NCI-H524 (cell line): ENCODE measurements around the gene ABHD3.
"Not testable (repeated sequence)": the region's sequence is repeated elsewhere in the genome, so short reads cannot be mapped to it uniquely, and the experiment has no call there.

Experiments
- DNase-seq, 2 experiments: peaks; one replicate each; lab custom pipeline; 2025; lab: John Stamatoyannopoulos, UW

Gene ABHD3

DNA sequence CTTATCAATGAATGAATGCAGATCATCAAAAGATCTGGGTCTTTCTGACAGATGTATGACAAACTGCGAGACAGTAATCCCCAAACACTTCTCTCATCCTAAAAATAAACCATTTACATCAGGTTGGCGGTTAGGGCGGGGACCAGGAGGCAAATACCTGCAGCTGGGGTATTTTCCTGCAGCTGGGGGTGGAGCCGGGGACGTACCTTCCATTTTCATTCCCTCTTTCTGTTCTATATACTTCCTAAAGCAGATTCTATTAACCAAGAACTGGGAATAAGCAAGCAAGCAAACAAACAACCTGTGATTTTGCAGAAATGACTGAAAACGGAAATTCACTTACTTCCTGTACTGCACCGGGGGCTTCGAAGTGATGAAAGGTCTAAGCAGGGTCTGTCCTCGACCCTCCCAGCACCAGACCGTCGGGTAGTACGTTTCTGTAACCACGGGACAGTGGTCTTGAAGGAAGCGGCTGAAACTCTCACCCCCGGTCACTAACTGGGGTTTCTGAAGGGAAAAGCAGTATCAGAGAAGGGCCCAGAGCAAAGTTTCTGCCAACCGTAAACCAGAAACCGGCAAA lies 1.2 kb downstream of the ABHD3 start:
- DNase-seq = peak in 1 of 2 experiments; percentile 10

DNA sequence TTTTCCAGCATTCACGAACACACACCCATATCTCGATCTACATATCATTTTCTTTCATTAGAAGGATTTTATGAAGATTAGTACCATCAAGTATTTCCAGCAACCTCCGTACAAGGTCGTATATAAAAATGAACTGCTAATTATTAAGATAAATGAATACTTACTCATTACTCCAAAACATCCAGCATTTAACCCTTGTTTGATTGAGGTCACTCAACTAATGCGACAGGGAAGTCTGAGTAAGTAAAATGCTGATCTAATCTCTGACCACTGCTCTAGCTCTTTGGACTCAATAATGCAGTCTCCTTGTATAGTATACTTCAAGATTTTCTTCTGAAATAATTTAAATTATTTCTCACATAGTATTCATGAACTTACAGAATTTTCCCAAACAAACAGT lies 2.0 kb downstream of the ABHD3 start:
- DNase-seq = no peak

DNA sequence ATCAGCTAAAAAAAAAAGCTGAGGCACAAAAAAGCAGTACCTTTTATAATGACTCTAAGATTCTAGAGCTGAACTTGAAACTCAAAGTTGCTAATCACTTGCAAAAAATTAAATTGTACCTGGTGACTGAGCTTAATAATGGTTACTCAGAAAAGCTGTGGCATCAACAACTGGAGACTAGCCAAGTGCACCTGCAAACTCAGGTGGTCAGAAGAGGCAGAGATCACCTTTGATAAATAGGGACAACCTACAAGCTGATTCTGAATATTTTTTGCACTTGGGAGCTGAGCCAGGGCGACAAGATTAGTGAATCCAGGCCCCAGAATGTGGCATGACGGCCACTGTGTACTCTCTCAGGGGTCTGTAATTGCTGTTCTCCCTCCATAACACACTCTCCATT lies 3.0 kb downstream of the ABHD3 start:
- DNase-seq = no peak

DNA sequence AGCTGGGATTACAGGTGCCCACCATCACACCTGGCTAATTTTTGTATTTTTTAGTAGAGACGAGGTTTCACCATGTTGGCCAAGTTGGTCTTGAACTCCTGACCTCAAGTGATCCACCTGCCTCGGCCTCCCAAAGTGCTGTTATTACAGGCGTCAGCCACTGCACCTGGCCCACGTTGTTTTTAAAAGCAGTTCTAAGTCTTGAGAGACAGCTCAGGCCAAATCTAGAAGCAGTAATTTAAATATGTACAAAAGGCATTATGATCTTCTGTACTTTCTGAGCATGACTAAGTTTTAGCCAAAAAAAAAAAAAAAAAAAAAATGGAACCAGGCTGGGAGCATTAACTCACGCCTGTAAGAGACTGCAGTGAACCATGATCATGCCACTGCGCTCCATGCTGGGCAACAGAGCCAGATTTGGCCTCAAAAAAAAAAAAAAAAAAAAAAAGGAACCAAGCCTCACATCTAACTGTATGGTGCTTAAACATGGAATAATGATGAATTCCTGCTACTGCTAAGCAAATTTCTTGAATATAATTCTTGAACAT lies 4.0 kb downstream of the ABHD3 start:
- no peak for DNase-seq

DNA sequence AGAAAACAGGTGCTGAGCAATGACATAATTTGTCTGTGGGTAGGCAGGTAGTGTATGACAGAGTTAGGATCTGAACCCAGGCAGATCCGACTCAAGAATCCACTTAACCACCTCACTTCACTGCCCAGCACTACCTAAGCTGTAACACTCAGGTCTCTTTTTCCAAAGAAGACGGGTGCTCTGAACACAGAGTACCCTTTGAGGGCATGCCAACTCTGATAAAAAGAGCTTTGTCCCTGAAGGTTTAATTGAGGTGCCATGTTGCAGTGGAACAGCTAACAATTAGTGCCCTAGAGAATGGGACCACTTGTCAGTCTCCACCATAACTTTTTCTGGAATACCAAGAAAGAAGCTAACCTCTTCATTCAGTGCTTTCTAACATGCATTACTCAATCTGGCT lies 11.3 kb downstream of the ABHD3 start:
- DNase-seq = no peak

DNA sequence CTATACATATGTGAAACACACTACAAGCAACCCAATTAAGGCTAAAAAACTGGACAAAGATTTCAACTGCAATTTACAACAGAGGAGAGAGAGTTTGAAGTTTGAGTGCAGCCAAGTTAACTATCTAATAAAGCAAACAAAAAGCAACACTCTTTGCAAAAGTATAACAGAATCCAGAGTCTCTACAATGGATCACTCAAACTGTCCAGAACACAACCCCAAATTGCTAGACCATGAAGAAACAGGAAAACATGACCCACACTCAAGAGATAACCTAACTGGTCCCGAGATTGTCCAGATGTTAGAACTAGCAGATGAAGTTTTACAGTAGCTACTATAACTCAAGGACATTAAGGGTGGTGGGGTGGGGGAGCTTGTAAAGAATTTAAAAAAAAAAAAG lies 14.8 kb downstream of the ABHD3 start:
- no peak for DNase-seq

DNA sequence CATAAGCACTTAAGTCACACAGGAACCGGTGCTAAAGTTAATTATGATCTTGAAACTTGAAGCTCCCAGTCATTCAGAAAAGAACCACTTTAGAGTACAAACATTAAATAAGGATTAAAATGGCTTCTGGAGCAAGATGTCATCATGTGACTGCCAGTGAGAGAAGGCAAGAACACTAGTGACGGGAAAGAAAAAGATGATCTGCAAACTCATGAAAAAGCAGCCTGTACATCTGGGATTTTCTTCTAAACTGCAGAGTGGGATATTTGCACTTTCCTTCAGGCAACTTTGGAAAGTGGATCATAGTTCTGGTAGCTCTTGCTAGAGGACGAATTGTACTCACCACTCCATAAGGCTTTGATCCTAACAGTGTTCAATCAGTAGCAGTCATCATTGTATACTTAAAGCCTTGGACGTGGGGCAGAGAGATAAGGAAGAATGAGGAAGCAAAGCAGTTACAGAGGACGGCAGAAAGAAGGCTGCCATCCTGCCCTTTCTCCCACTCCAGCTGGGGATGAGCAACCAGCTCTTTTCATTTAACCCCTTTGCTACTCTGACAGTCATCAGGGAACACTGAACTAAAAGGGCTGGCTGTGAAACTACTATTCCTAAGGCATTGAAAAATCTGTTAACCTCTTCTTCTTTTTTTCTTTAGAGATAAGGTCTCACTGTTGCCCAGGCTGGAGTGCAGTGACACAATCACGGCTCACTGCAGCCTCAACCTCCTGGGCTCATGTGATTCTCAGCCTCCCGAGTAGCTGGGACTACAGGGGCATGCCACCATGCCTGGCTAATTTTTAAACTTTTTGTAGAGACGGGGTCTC lies 18.1 kb downstream of the ABHD3 start:
- peak in 1 of 2 experiments; percentile 43 for DNase-seq

DNA sequence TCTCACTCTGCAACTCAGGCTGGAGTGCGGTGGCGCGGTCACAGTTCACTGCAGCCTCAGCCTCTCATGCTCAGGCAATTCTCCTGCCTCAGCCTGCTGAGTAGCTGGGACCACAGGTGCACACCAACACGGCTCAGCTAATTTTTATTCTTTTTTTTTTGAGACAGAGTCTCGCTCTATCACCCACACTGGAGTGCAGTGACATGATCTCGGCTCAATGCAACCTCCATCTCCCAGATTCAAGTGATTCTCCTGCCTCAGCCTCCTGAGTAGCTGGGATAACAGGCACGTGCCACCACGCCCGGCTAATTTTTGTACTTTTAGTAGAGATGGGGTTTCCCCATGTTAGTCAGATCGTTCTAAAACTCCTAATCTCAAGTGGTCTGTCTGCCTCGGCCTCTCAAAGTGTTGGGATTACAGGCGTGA lies 19.0 kb downstream of the ABHD3 start:
- not testable (repeated sequence) for DNase-seq

DNA sequence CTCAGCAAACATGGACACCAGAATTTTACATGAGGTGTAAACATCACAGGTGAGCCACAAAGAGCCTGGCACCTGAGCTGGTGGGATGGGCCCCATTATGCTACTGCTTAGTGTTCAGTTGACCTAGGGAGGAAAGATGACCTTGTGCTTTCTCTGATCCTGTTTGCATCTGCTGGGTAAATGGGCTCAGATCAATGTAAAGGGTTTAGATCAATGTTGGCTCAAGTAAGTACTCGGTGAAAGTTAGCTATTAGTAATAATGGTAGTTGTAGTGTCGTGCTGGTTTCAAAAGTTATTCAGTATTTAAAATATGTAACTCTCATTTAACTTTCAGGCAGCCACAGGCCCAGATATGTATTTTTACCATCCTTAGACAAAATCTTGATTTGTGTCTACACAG lies 19.8 kb downstream of the ABHD3 start:
- no peak for DNase-seq

DNA sequence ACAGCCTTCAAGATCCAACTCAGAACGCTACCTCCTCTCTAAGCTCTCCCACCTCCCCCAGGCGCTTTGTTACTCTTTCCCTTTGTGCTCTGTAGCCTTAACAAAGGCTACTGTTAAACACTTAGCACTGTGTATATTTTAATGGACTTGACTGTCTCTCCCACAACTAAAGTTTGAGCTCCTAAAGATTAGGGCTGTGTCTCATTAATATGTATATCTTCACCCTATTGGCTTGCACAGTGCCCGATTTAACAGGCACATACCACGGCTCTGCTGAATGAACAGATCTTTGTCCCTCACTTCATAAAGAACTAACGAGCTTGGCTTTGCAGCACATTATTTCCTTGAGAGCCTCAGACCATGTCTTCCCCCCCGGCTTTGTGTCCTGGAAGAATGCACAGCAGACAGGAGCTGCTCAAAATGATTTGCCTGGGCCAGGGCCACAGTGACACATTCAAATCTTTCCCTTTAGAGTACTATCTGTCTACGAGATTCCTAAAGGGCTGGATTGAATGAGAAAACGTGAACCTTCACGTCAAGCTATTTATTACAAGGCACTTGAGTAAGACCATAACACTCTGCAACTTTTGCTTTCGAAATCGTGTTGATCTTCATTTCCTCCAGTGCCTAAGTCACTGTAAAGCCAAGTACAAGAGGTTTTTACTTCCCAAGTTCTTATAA lies 22.1 kb downstream of the ABHD3 start:
- DNase-seq = no peak

DNA sequence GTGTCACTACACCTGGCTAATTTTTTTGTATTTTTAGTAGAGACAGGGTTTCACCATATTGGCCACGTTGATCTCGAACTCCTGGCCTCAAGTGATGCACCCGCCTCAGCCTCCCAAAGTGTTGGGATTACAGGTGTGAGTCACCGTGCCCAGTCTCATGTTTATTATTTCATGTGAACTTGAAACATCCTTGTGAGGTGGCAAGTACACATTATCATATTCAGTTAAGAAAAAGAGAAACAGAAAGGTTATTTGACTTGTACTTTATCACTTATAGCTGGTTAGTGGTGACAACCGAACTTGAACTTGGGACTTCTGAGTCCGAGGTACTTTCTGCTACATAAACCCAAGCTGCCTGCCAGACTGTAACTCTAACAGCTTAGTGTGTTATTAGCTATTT lies 24.4 kb downstream of the ABHD3 start:
- DNase-seq = no peak

DNA sequence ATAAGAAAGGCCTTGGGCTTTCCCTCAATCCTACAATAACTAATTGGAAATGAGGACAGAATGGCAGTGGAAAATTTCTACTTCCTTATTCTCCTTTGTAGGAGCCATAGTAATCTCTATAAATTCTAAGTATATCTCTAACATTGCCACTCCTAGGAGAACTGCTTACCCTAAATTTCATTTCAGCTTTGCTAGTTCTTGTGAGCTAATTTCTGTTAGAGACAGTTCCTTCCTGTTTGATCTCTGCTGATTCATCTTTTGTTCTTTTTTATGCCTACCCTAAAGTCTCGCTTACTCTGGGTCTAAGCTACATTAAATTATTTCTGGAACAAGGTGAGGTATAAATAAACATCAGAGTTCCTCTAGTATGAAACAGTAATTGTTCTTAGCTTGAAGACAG lies 25.7 kb downstream of the ABHD3 start:
- DNase-seq = no peak

DNA sequence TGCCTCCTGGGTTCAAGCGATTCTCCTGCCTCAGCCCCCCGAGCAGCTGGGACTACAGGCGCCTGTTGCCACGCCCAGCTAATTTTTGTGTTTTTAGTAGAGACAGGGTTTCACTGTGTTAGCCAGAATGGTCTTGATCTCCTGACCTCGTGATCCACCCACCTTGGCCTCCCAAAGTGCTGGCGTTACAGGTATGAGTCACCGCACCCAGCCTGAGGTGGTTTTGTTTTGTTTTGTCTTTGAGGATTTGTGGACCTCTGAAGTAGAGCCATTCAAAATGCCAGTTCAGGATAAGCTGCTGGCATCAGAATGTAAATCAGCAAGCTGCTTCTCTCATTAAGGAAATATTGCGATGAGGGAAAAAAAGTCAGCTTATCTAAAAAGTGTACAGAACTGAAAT lies 29.2 kb downstream of the ABHD3 start:
- DNase-seq = not testable (repeated sequence)

DNA sequence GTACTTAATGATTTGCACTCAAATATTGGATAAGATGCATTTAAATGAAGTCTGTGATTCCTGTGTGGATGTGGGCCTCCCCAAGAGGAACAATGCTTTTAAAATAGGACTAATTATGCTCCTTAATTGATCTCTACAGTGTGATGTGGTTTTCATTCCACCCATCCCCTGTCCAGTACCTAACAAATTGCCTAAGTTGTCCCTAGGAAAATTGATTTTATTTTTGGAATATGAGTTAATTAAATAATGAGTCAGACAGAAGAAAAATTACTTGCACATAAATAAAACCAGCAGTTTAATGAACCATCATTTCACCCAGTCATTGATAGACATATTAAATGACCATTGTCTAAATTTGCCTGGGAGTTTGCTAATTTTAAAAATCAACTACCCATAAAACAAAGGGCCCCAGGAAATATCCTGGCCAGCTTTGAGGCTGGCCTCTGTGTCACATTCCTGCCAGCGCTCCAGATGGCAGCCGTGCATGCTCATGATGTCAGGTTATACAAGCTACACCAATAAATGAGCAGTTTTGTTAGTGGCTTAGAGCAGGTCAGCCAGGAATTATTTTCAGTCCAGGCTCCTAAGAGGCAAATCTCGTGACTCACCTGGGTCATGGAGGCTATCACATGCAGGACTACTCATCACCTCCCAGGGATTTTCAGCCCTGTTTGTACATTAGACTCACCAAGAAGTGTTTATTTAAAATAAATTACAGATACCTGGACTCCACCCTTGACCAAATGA lies 31.9 kb downstream of the ABHD3 start:
- peak; percentile 35 to 71 for DNase-seq

DNA sequence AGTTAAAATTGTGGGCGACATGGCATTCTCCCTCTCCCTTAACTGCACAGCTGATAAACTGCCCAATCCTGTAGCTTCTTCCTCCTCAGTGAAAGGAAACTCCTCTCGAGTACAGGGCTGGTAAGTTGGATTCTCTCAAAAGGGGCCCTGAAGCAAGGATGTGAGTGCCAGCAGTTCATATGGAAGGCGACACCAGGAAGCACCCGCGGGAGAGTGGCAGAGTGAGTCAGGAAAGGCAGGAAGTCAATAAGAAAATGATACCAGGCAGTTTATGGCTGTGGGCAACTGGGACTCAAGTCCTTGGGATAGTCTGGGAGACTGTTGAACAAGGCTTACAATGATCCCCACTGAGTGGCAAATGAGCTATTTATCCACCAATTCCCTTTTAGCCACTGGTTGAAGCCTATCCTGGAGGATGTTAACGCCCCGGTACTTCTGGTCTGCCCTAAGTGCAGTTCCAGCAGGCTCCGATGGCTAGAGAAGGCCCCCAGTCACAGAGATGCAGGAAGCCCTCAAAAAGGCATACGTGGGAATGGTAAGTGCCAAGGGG lies 34.8 kb downstream of the ABHD3 start:
- peak; percentile 46 to 64 for DNase-seq

DNA sequence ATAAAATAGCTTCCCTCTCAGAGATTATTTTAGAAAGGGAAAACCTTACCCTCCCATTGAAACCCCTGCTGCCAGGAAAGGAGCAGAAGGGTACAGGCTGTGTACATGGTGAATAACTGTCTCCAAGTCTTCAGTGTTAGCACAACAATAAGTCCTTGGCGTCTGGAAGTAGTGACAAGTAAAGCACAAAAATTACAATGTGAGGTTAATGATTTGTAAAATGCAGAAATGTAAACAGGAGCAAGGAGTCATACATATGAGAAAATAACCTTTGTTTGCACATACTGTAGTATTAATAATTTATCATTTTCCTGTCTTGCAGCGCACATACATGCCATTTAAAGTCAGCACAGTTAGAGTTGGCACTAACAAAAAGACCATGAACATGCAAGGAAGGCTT lies 40.5 kb downstream of the ABHD3 start:
- no peak for DNase-seq

DNA sequence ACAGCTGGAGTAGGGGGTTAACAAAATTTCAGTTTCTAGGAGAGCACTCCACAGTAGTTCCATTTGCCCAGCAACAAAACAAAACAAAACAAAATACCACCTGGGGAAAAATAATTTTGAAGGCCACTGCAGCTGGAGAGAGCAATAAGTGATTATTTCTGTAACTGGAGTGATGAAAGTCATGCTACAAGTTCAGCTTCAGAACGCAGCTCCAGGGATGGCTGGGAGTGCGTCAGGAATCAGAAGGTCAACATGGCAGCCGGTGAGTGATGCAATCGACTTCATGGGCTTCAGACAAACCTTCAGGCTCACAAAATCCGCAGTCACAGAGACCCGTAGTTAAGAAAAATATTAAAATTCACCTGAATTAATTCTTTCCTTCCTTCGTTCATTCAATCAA lies 41.0 kb downstream of the ABHD3 start:
- no peak for DNase-seq

DNA sequence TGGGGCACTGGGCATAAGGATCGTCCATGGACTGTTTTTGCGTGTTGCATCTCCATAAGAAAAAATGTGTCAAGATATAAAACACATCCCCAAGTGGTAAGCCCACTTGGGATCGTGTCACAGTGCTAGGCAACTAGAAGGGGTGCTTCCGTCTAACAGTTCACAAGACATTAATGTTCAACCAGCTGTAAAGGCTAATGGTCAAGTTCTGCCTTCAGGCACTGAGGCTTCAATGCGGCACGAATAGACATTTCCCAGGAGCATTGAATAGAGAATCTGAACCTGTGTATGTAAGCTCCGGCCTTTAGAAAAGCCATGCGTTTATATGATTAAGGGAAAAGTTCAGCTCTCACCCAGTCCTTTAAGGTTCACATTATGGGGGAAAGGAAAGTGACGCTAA lies 42.0 kb downstream of the ABHD3 start:
- no peak for DNase-seq

DNA sequence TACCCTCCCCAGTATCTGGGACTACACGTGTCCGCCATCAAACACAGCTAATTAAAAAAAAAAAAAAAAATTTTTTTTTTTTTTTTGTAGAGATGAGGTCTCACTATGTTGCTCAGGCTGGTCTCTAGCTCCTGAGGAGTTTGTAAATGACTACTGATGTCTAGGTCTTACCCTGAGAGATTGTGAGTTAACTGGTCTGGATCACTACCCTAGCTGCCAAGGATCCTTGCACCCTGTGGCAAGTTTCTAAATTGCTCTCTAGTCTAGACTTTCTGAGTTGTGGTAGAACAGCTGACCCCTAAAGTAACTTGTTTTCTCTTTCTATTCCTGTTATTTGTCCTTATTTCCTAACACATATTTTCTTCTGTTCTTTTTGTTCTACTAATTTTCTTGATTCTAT lies 44.5 kb downstream of the ABHD3 start:
- DNase-seq = no peak

DNA sequence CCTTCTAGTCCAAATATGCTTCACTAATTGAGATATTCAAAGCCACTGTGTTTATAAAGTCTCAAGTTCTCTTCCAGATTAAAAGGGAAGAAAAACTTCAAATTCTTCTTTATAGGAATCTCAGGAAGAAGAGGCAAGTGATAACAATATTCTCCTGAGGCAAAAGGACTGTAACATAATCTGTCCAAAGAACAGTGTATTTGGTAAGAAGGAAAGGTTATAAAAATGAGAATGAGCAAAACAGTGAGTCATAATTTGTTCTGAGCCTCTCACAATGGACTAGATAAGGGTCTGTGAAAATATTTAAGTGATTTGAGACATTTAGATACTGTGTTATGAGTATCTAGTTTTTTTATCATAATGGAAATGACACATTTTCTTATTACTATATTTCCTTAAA lies 48.2 kb downstream of the ABHD3 start:
- DNase-seq = no peak

DNA sequence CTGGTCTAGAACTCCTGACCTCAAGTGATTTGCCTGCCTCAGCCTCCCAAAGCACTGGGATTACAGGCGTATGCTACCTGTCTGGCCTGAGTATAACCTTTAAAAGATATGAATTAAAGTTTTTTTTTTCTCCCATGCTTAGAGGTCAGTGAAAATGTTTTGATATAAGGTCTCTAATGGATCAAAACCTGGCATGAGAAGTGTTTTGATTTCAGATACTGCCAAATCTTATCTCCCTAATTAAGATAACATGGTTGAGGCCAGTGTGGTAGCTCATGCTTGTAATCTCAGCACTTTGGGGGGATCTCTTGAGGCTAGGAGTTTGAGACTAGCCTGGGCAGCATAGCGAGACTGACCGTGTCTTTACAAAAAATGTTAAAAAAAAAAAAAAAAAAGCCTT lies 51.2 kb downstream of the ABHD3 start:
- no peak for DNase-seq

DNA sequence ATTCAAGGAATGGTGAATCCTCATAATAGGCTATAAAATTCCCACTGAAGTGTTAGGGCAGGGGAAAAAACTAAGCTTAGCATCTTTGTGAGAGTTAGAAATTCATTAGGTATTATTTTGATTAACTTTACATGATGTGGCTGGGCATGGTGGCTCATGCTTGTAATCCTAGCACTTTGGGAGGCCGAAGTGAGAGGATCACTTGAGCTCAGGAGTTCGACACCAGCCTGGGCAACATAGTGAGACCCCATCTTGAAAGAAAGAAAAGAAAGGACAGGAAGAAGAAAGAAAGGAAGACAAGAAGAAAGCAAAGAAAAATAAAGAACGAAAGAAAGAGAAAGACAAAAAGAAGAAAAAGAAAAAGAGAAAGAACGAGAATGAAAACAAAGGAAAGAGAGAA lies 52.5 kb downstream of the ABHD3 start:
- no peak for DNase-seq
